IMR-90 (cell line): ENCODE results near the gene AGMO. TPM values are rescaled to one million over a fixed set of nuclear protein-coding genes. Genes with fewer than 3 reads are reported as not detected.

Source experiments
- ATAC-seq: fragments of 200-7000 bp; cut with Tn5 transposase; 2 replicates; pipeline ENCODE4 v1.9.1; 2020; ENCODE audit warnings: low read depth, mild to moderate bottlenecking, moderate library complexity
- BruUV-seq: library from RNA; stranded (reverse); fragments of 400-500 nt; replicated peaks from 2 replicates; lab custom pipeline; 2021; lab: Mats Ljungman, UMichigan
- CTCF ChIA-PET: fragments of 300-600 bp; formaldehyde crosslinking; extraction: SDS; loops from one replicate; lab custom pipeline; 2021; ENCODE audit warnings: antibody characterized with exemption; lab: Yijun Ruan, JAX
- POLR2A ChIA-PET: fragments of 300-600 bp; sonication (Branson Sonifier 250); formaldehyde crosslinking; loops from one replicate; lab custom pipeline; 2022; ENCODE audit warnings: antibody characterized with exemption; ENCODE audit not compliant: unreplicated experiment; lab: Charles Lee
- DNase-seq: peaks from one replicate; pipeline ENCODE4 v3.0.0; 2013
- H2AFZ ChIP-seq: replicated peaks from 2 replicates; pipeline ENCODE3; 2013; ENCODE audit warnings: low read length, mild to moderate bottlenecking; ENCODE audit not compliant: poor library complexity
- H2AK5ac ChIP-seq: 2 replicates; pipeline ENCODE4 v1.6.1; 2013; ENCODE audit warnings: low read depth, low read length, inconsistent platforms
- H2AK9ac ChIP-seq: replicated peaks from 2 replicates; pipeline ENCODE3; 2013; ENCODE audit warnings: mild to moderate bottlenecking, low read depth, low read length, moderate library complexity; ENCODE audit not compliant: poor library complexity
- H2BK120ac ChIP-seq: 2 replicates; pipeline ENCODE4 v1.6.1; 2013; ENCODE audit warnings: low read depth, low read length, inconsistent platforms
- H2BK15ac ChIP-seq: 3 replicates; pipeline ENCODE4 v1.6.1; 2013; ENCODE audit warnings: low read depth, low read length, inconsistent platforms
- H2BK20ac ChIP-seq: 2 replicates; pipeline ENCODE4 v1.6.1; 2013; ENCODE audit warnings: low read depth, mild to moderate bottlenecking, inconsistent platforms, low read length, moderate library complexity
- H2BK5ac ChIP-seq: 2 replicates; pipeline ENCODE4 v1.6.1; 2013; ENCODE audit warnings: mild to moderate bottlenecking, low read depth, low read length, inconsistent platforms; ENCODE audit not compliant: poor library complexity, severe bottlenecking
- H3K14ac ChIP-seq: replicated peaks from 2 replicates; pipeline ENCODE4 v1.6.1; 2013; ENCODE audit warnings: low read depth, low read length, inconsistent platforms
- H3K18ac ChIP-seq: 2 replicates; pipeline ENCODE4 v1.6.1; 2013; ENCODE audit warnings: low read depth, low read length, control low read depth
- H3K23ac ChIP-seq: 2 replicates; pipeline ENCODE4 v1.6.1; 2013; ENCODE audit warnings: low read depth, low read length, inconsistent platforms
- H3K27ac ChIP-seq: 2 replicates; pipeline ENCODE4 v1.5.1; 2013; ENCODE audit warnings: mild to moderate bottlenecking, control low read depth, low read length; ENCODE audit not compliant: insufficient read depth
- H3K27me3 ChIP-seq: 2 replicates; pipeline ENCODE4 v1.6.1; 2013; ENCODE audit warnings: low read length; ENCODE audit not compliant: control insufficient read depth, insufficient read depth
- H3K36me3 ChIP-seq: 2 replicates; pipeline ENCODE4 v1.6.1; 2013; ENCODE audit warnings: low read length, mixed read lengths; ENCODE audit not compliant: control insufficient read depth, insufficient read depth
- H3K4ac ChIP-seq: 2 replicates; pipeline ENCODE4 v1.6.1; 2013; ENCODE audit warnings: low read depth, low read length, inconsistent platforms
- H3K4me1 ChIP-seq: 2 replicates; pipeline ENCODE4 v1.6.1; 2013; ENCODE audit warnings: low read length, mixed read lengths; ENCODE audit not compliant: control insufficient read depth, insufficient read depth
- H3K4me2 ChIP-seq: 2 replicates; pipeline ENCODE4 v1.6.1; 2013; ENCODE audit warnings: low read depth, mild to moderate bottlenecking, control low read depth, low read length, moderate library complexity
- H3K4me3 ChIP-seq: 2 replicates; pipeline ENCODE4 v1.5.1; 2013; ENCODE audit warnings: low read depth, mild to moderate bottlenecking, control low read depth, low read length, moderate library complexity; ENCODE audit not compliant: insufficient read depth
- H3K56ac ChIP-seq: 2 replicates; pipeline ENCODE4 v1.6.1; 2013; ENCODE audit warnings: low read length, inconsistent platforms; ENCODE audit not compliant: insufficient read depth; ENCODE audit errors: extremely low read depth
- H3K79me1 ChIP-seq, 2 experiments: 2 replicates each; pipeline ENCODE4 v1.6.1; 2013; ENCODE audit warnings: low read length in 2 of 2, inconsistent platforms in 1 of 2, low read depth in 1 of 2
- H3K9ac ChIP-seq: 2 replicates; pipeline ENCODE4 v1.6.1; 2013; ENCODE audit warnings: low read depth, low read length, control low read depth
- H3K9me1 ChIP-seq: 2 replicates; pipeline ENCODE4 v1.6.1; 2013; ENCODE audit warnings: low read length, inconsistent platforms; ENCODE audit not compliant: insufficient read depth
- H3K9me3 ChIP-seq: 2 replicates; pipeline ENCODE4 v1.6.1; 2013; ENCODE audit warnings: low read length; ENCODE audit not compliant: control insufficient read depth, insufficient read depth
- H4K20me1 ChIP-seq: 2 replicates; pipeline ENCODE4 v1.6.1; 2013; ENCODE audit warnings: low read length, inconsistent platforms; ENCODE audit not compliant: insufficient read depth
- H4K5ac ChIP-seq: 2 replicates; pipeline ENCODE4 v1.6.1; 2013; ENCODE audit warnings: mild to moderate bottlenecking, low read depth, low read length, control low read depth
- H4K8ac ChIP-seq, 2 experiments: 2 replicates each; pipeline ENCODE4 v1.6.1; 2013; ENCODE audit warnings: low read depth in 2 of 2, low read length in 2 of 2, control low read depth in 1 of 2, inconsistent platforms in 1 of 2
- H4K91ac ChIP-seq: 2 replicates; pipeline ENCODE4 v1.6.1; 2013; ENCODE audit warnings: low read depth, low read length, inconsistent platforms; ENCODE audit not compliant: insufficient read depth
- BHLHE40 ChIP-seq: fragments of 150-350 bp; IDR thresholded peaks from 2 replicates; pipeline ENCODE4 v1.6.1; 2016; ENCODE audit warnings: mild to moderate bottlenecking, low read depth, low read length
- CEBPB ChIP-seq: IDR thresholded peaks from 2 replicates; pipeline ENCODE4 v1.6.1; 2012; ENCODE audit warnings: low read depth, low read length, improper control_type of control experiment
- ELK1 ChIP-seq: fragments of 150-350 bp; IDR thresholded peaks from 2 replicates; pipeline ENCODE4 v1.6.1; 2016; ENCODE audit warnings: low read depth, mild to moderate bottlenecking, low read length, moderate library complexity, borderline replicate concordance
- FOS ChIP-seq: fragments of 150-350 bp; IDR thresholded peaks from 2 replicates; pipeline ENCODE4 v1.6.1; 2016; ENCODE audit warnings: low read depth, low read length
- MAFK ChIP-seq: IDR thresholded peaks from 2 replicates; pipeline ENCODE4 v1.6.1; 2012; ENCODE audit warnings: low read depth, low read length, improper control_type of control experiment
- MAZ ChIP-seq: IDR thresholded peaks from 2 replicates; pipeline ENCODE4 v1.6.1; 2012; ENCODE audit warnings: low read depth, mild to moderate bottlenecking, low read length, improper control_type of control experiment, moderate library complexity, borderline replicate concordance
- MXI1 ChIP-seq: IDR thresholded peaks from 2 replicates; pipeline ENCODE4 v1.6.1; 2012; ENCODE audit warnings: low read depth, mild to moderate bottlenecking, low read length, moderate library complexity, borderline replicate concordance
- NFE2L2 ChIP-seq: fragments of 150-350 bp; IDR thresholded peaks from 2 replicates; pipeline ENCODE4 v1.6.1; 2016; ENCODE audit warnings: low read depth, mild to moderate bottlenecking, low read length
- POLR2A ChIP-seq: IDR thresholded peaks from 2 replicates; pipeline ENCODE4 v1.6.1; 2012; ENCODE audit warnings: mild to moderate bottlenecking, low read depth, low read length
- RAD21 ChIP-seq: IDR thresholded peaks from 2 replicates; pipeline ENCODE4 v1.6.1; 2012; ENCODE audit warnings: low read length, improper control_type of control experiment
- RCOR1 ChIP-seq: IDR thresholded peaks from 2 replicates; pipeline ENCODE4 v1.6.1; 2012; ENCODE audit warnings: mild to moderate bottlenecking, low read length, improper control_type of control experiment; ENCODE audit not compliant: insufficient replicate concordance
- RFX5 ChIP-seq: IDR thresholded peaks from 2 replicates; pipeline ENCODE4 v1.8.0; 2012; ENCODE audit warnings: low read depth, mild to moderate bottlenecking, low read length, moderate library complexity
- SMC3 ChIP-seq: fragments of 150-350 bp; IDR thresholded peaks from 2 replicates; pipeline ENCODE4 v1.6.1; 2016; ENCODE audit warnings: low read depth, mild to moderate bottlenecking, antibody characterized with exemption, low read length, moderate library complexity
- WGBS, 2 experiments: methylation state at CpG; one replicate each; pipeline versions ENCODE4 v1.1.5 to v1.1.7; 2013; ENCODE audit warnings: missing lambda C conversion rate in 2 of 2; ENCODE audit not compliant: insufficient read length in 1 of 2; ENCODE audit errors: extremely low coverage in 2 of 2; 5-methylcytosine and 5-hydroxymethylcytosine counted together
- dilution Hi-C: fragments of 300-500 bp; cut with HindIII; formaldehyde crosslinking; loops from one replicate; pipeline ENCODE4 v1.14.3; 2018; ENCODE audit warnings: low sequenced_read_pairs; ENCODE audit not compliant: unreplicated experiment
- in situ Hi-C: fragments of 300-500 bp; cut with MboI; formaldehyde crosslinking; loops from 3 replicates; pipeline ENCODE4 v1.14.3; 2019; ENCODE audit warnings: low sequenced_read_pairs, inconsistent platforms, mixed read lengths
- intact Hi-C: fragments of 100-400 bp; cut with micrococcal nuclease; formaldehyde crosslinking; loops from 2 replicates; pipeline ENCODE4 v1.10.0; 2022
- polyA plus RNA-seq, 3 experiments: library from polyadenylated mRNA; depleted of rRNA; stranded (reverse); fragments of >200 nt; gene quantifications; 2 replicates each; pipeline ENCODE4 v1.2.3, GENCODE V29; 2012; ENCODE audit warnings: low replicate concordance in 1 of 3
- total RNA-seq: library from RNA; depleted of rRNA; stranded (reverse); fragments of >200 nt; gene quantifications from 2 replicates; pipeline ENCODE4 v1.2.3, GENCODE V29; 2012

The AGMO gene
- total and polyA plus RNA-seq, 2 of the 4 experiments (the other 2 are of a cell fraction): not detected

- Histone ChIP-seq H3K27ac (no peak overlapping the region), H4K91ac (no peak overlapping the region), H2BK15ac (no peak overlapping the region), H3K4me3 (no peak overlapping the region), H2AK9ac (no peak overlapping the region), H3K23ac (no peak overlapping the region), H2AK5ac (no peak overlapping the region), H2BK5ac (no peak overlapping the region), H3K79me1 (no peaks in the 10 kb centered on the region), H3K9me1 (no peaks in the 10 kb centered on the region), H4K20me1 (no peaks in the 10 kb centered on the region), H3K56ac (no peak overlapping the region), H3K18ac (no peak overlapping the region), H2AFZ (no peak overlapping the region), H3K4me1 (no peaks in the 10 kb centered on the region), H3K9ac (no peak overlapping the region), H2BK20ac (no peak overlapping the region), H3K9me3 (no peaks in the 10 kb centered on the region), H4K5ac (no peak overlapping the region), H2BK120ac (no peak overlapping the region), H3K4ac (no peak overlapping the region), H3K27me3 (no peaks in the 10 kb centered on the region), H3K36me3 (no peaks in the 10 kb centered on the region), H4K8ac (no peak overlapping the region), H3K4me2 (no peak overlapping the region), H3K14ac (no peak overlapping the region)
- in situ Hi-C loops: no loop called here
- DNase-seq (no peak), ATAC-seq (no peak)
- CTCF ChIA-PET: no interaction called here
- intact Hi-C loops: no loop called here
- TF ChIP-seq RCOR1: no peak
- no peak for TF ChIP-seq RAD21
- no peak for TF ChIP-seq MAZ
- TF ChIP-seq MAFK: no peak
- no peak for TF ChIP-seq CEBPB
- no peak for TF ChIP-seq RFX5
- TF ChIP-seq ELK1: no peak
- TF ChIP-seq FOS: no peak
- TF ChIP-seq BHLHE40: no peak
- TF ChIP-seq MXI1: no peak
- no peak for TF ChIP-seq NFE2L2
- TF ChIP-seq POLR2A: no peak
- no peak for TF ChIP-seq SMC3
- WGBS, 2 experiments: 80% methylated on average over 1 of the region's 7 CpGs; no CpG with 5 or more reads in 1 of the 2 experiments
- POLR2A ChIA-PET: no interaction called here
- dilution Hi-C loops: no loop called here
- no TSS peak for BruUV-seq
Observed at GRCh38 chr7:15475808-15476530, 85.8 kb downstream of the AGMO start.
